MM.1S (cell line): ENCODE results near the gene HIVEP2.

Experiments used
- DNase-seq: peaks from one replicate; pipeline ENCODE4 v3.0.0-alpha.2; 2015
- H2AFZ ChIP-seq: fragments of 300-600 bp; sonication (generic); 2 replicates; pipeline ENCODE4 v1.6.0; 2016; ENCODE audit warnings: antibody characterized with exemption, low read length
- H3F3A ChIP-seq: fragments of 300-600 bp; sonication (generic); 2 replicates; pipeline ENCODE4 v1.6.1; 2016; ENCODE audit warnings: mild to moderate bottlenecking, antibody characterized with exemption, low read length, moderate library complexity, mixed read lengths; ENCODE audit not compliant: insufficient read depth
- H3K27ac ChIP-seq: fragments of 300-600 bp; sonication (generic); 2 replicates; pipeline ENCODE4 v1.5.1; 2016; ENCODE audit warnings: mild to moderate bottlenecking, low read length
- H3K27me3 ChIP-seq: fragments of 300-600 bp; sonication (generic); replicated peaks from 2 replicates; pipeline ENCODE4 v1.6.0; 2016; ENCODE audit warnings: low read length; ENCODE audit not compliant: insufficient read depth
- H3K36me3 ChIP-seq: fragments of 300-600 bp; sonication (generic); replicated peaks from 2 replicates; pipeline ENCODE4 v1.6.1; 2016; ENCODE audit warnings: mild to moderate bottlenecking, low read length, mixed read lengths; ENCODE audit not compliant: insufficient read depth
- H3K4me1 ChIP-seq: fragments of 300-600 bp; sonication (generic); 2 replicates; pipeline ENCODE4 v1.6.1; 2016; ENCODE audit warnings: low read length, mixed read lengths
- H3K4me2 ChIP-seq: fragments of 300-600 bp; sonication (generic); 2 replicates; pipeline ENCODE4 v1.6.0; 2016; ENCODE audit warnings: low read depth, low read length
- H3K4me3 ChIP-seq: fragments of 300-600 bp; sonication (generic); 2 replicates; pipeline ENCODE4 v1.5.1; 2016; ENCODE audit warnings: low read length, mixed read lengths
- H3K79me2 ChIP-seq: fragments of 300-600 bp; sonication (generic); 2 replicates; pipeline ENCODE4 v1.6.1; 2016; ENCODE audit warnings: mixed run types, low read length, mixed read lengths
- H3K9ac ChIP-seq: fragments of 300-600 bp; sonication (generic); 2 replicates; pipeline ENCODE4 v1.6.1; 2016; ENCODE audit warnings: low read length, mixed read lengths
- H3K9me2 ChIP-seq: fragments of 300-600 bp; sonication (generic); replicated peaks from 2 replicates; pipeline ENCODE4 v1.6.1; 2016; ENCODE audit warnings: mild to moderate bottlenecking, low read length, mixed read lengths; ENCODE audit not compliant: insufficient read depth
- H3K9me3 ChIP-seq: fragments of 300-600 bp; sonication (generic); replicated peaks from 2 replicates; pipeline ENCODE4 v1.6.1; 2016; ENCODE audit warnings: mild to moderate bottlenecking, low read length, mixed read lengths; ENCODE audit not compliant: insufficient read depth
- H4K20me1 ChIP-seq: fragments of 300-600 bp; sonication (generic); 2 replicates; pipeline ENCODE4 v1.6.1; 2016; ENCODE audit warnings: mild to moderate bottlenecking, low read length, moderate library complexity, mixed read lengths; ENCODE audit not compliant: insufficient read depth
- EZH2 ChIP-seq: fragments of 300-600 bp; sonication (generic); optimal IDR thresholded peaks from 2 replicates; pipeline ENCODE3; 2017; ENCODE audit warnings: low read depth, mild to moderate bottlenecking, antibody characterized with exemption, low read length, mixed read lengths
- EZH2phosphoT487 ChIP-seq: fragments of 300-600 bp; sonication (generic); IDR thresholded peaks from 2 replicates; pipeline ENCODE4 v1.6.1; 2018; ENCODE audit warnings: antibody characterized with exemption, low read length
- TF ChIP-seq, protein P1 (sequence below): fragments of 300-600 bp; sonication (generic); IDR thresholded peaks from 2 replicates; pipeline ENCODE4 v1.5.1; 2016; ENCODE audit warnings: antibody characterized with exemption, low read length, mixed read lengths

HIVEP2 gene

DNA sequence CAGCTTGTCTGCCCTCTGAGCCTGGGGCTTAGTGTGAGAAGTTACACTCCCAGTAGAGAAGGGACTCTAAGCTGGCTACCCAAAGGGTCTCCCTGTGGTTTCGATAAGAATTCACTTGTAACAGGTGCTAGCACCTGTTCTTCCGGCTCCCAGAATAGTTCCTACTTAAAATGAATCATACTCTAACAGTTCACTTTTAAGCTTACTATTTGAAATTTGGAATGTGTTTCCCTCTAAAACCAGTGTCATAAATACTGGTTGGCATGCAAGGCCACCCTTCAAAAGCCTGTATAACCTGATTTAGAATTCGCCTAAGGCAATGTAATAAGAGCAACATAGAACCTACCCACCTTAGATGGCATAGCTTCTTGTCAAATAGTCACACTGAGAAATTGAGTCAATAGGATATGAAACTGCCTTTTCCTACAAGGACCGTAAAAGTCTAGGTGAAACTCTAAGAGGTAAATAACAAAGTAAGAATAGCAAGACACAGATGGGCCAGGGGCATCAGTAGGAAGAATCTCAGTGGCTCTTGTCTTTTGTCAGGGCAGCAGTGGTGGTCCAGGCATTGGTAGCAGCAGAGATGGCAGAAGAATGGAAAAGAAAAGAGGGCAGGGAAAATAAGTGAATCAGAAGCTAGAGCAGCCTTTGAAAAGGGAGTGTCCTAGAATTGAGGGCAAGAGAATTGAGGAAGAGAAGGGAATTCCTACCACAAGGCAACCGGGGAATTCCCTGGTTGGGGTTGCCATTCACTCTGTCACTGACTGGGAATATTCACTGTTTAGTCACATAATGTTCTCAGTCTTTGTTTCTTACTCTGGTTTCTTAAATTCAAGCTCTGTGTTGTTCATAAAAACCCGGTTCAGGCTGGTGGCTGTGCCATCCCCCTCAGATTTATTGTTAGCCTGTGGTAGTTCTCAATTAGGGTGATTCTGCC is 91.5 kb downstream of the HIVEP2 start:
- TF ChIP-seq, protein P1, sequence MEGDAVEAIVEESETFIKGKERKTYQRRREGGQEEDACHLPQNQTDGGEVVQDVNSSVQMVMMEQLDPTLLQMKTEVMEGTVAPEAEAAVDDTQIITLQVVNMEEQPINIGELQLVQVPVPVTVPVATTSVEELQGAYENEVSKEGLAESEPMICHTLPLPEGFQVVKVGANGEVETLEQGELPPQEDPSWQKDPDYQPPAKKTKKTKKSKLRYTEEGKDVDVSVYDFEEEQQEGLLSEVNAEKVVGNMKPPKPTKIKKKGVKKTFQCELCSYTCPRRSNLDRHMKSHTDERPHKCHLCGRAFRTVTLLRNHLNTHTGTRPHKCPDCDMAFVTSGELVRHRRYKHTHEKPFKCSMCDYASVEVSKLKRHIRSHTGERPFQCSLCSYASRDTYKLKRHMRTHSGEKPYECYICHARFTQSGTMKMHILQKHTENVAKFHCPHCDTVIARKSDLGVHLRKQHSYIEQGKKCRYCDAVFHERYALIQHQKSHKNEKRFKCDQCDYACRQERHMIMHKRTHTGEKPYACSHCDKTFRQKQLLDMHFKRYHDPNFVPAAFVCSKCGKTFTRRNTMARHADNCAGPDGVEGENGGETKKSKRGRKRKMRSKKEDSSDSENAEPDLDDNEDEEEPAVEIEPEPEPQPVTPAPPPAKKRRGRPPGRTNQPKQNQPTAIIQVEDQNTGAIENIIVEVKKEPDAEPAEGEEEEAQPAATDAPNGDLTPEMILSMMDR, result no peak
- TF ChIP-seq EZH2 (no peak), EZH2phosphoT487 (no peak)
- Histone ChIP-seq H3K9me3 (no peaks in the 10 kb centered on the region), H3F3A (peaks cover 22% of the 10 kb centered on the region), H3K27me3 (no peaks in the 10 kb centered on the region), H3K79me2 (peaks cover 20% of the 10 kb centered on the region), H3K4me2 (peak overlapping the region; percentile 57), H3K36me3 (no peaks in the 10 kb centered on the region), H3K9ac (peak overlapping the region; percentile 47), H4K20me1 (no peaks in the 10 kb centered on the region), H3K9me2 (no peaks in the 10 kb centered on the region), H3K4me3 (peak overlapping the region; percentile 27; the same call in 1 of the 2 replicates), H2AFZ (no peak overlapping the region), H3K27ac (peak overlapping the region; percentile 78), H3K4me1 (peaks cover 69% of the 10 kb centered on the region)
- peak; percentile 48 for DNase-seq

DNA sequence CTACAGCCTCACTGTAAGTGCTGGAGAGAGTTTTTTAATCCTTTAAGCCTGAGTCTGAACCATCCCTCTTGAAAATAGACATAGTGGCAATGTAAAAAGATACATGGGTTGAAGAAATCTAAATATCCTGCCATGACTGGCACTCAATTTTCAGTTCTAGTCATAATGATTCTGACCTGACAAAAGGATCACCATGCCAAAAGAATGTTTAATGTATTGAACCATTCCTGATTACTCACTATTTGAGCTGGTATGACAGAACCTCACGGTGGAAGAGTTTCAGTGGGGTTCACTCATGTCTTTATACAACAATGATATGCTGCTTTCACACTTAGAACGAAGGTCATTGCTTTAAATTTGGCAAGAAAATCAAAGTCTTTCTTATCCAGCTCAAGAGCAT is 93.4 kb downstream of the HIVEP2 start:
- Histone ChIP-seq H3K4me2 (no peak overlapping the region), H2AFZ (no peak overlapping the region), H3K27ac (no peak overlapping the region), H4K20me1 (no peaks in the 10 kb centered on the region), H3K27me3 (no peaks in the 10 kb centered on the region), H3K4me1 (peaks cover 85% of the 10 kb centered on the region), H3F3A (peaks cover 13% of the 10 kb centered on the region), H3K36me3 (no peaks in the 10 kb centered on the region), H3K9me3 (no peaks in the 10 kb centered on the region), H3K4me3 (no peak overlapping the region), H3K9me2 (no peaks in the 10 kb centered on the region), H3K79me2 (peaks cover 21% of the 10 kb centered on the region), H3K9ac (no peak overlapping the region)
- DNase-seq, result no peak
- TF ChIP-seq, protein P1, result no peak
- TF ChIP-seq EZH2 (no peak), EZH2phosphoT487 (no peak)

DNA sequence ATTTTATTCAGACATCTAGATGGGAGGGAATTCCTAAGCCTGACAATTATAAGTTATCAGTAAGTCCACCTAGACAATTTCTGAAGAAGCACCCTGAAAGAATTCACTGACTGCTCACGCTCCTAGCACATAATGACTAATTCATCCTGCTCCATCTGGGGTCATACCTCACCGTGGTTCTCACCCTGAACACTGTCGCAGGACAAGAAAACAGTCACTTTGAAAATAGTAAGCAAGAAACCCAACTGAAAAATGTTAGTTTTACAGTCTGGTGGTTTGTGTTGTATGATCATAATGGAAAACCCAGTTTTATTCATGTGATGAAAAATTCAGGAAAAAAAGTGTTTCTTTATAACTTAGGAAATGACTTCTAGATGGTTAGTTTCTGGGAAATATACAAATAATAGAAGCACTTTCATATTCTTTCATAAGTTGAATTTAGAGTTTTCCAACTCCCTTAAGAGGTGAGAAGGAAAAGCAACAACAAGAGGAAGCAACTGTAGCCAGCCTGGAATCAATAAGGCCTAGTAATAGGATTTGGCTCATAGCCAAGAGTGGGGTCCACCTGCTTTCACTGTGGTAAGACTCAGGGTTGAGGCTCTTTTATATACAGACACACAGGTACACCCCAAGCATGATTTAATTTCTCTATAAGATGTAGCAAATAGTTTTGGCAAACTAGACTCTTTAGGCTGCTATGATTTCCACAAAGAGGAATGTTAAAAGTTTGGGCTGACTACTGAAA is 94.1 kb downstream of the HIVEP2 start:
- Histone ChIP-seq H3F3A (peaks cover 10% of the 10 kb centered on the region), H2AFZ (no peak overlapping the region), H3K9me2 (no peaks in the 10 kb centered on the region), H3K9ac (no peak overlapping the region), H3K79me2 (peaks cover 25% of the 10 kb centered on the region), H3K27me3 (no peaks in the 10 kb centered on the region), H3K9me3 (no peaks in the 10 kb centered on the region), H3K4me3 (no peak overlapping the region), H4K20me1 (no peaks in the 10 kb centered on the region), H3K4me1 (peaks cover 86% of the 10 kb centered on the region), H3K4me2 (no peak overlapping the region), H3K27ac (no peak overlapping the region), H3K36me3 (no peaks in the 10 kb centered on the region)
- TF ChIP-seq, protein P1, result no peak
- TF ChIP-seq EZH2phosphoT487 (no peak), EZH2 (no peak)
- DNase-seq, result no peak
